ENCODE results near the gene NSMCE4A. TPM values are rescaled to one million over a fixed set of nuclear protein-coding genes. Genes with fewer than 3 reads are reported as not detected.
"Not testable (repeated sequence)": the region's sequence is repeated elsewhere in the genome, so short reads cannot be mapped to it uniquely, and the experiment has no call there.

Gene NSMCE4A
- total RNA-seq, 1 donor from 2014 or later: 55.0 TPM

- no peak for DNase-seq (ENCODE audit: low spot score)
These were observed 13.6 kb upstream of the NSMCE4A start, which contains the start of gene TACC2 for GRCh38 chr10:121988361-121989324. Gene TACC2, plus strand, starts transcription at chr10:121989163. Its CDS starts 32,819 bp downstream, at chr10:122021982.

GRCh38 chr10:121984463-121984862, 9.4 kb upstream of the NSMCE4A start:
- DNase-seq (ENCODE audit: low spot score): no peak

- DNase-seq (ENCODE audit: low spot score): no peak
These were observed 8.8 kb upstream of the NSMCE4A start for GRCh38 chr10:121983852-121984251.

- no peak for DNase-seq (ENCODE audit: low spot score)
These were observed 6.3 kb upstream of the NSMCE4A start for GRCh38 chr10:121981346-121981745.

- no peak for DNase-seq (ENCODE audit: low spot score)
These were observed 3.5 kb upstream of the NSMCE4A start for GRCh38 chr10:121978511-121978910.

- DNase-seq (ENCODE audit: low spot score): no peak
These were observed 1.6 kb upstream of the NSMCE4A start for GRCh38 chr10:121976607-121977006.

- no peak for DNase-seq (ENCODE audit: low spot score)
These were observed 474 bp upstream of the NSMCE4A start for GRCh38 chr10:121975295-121976086.

GRCh38 chr10:121974019-121974534, 940 bp downstream of the NSMCE4A start:
- DNase-seq (ENCODE audit: low spot score): no peak

GRCh38 chr10:121969086-121969485, 5.9 kb downstream of the NSMCE4A start:
- not testable (repeated sequence) for DNase-seq (ENCODE audit: low spot score)

- DNase-seq (ENCODE audit: low spot score): no peak
These were observed 9.0 kb downstream of the NSMCE4A start for GRCh38 chr10:121965996-121966395.

- no peak for DNase-seq (ENCODE audit: low spot score)
These were observed 13.6 kb downstream of the NSMCE4A start for GRCh38 chr10:121961456-121961855.

- DNase-seq (ENCODE audit: low spot score): no peak
These were observed 15.3 kb downstream of the NSMCE4A start for GRCh38 chr10:121959671-121960070.

GRCh38 chr10:121956111-121957061, 18.6 kb downstream of the NSMCE4A start:
- DNase-seq (ENCODE audit: low spot score): no peak

GRCh38 chr10:121952226-121952625, 22.8 kb downstream of the NSMCE4A start:
- DNase-seq (ENCODE audit: low spot score): no peak

GRCh38 chr10:121949451-121949850, 25.6 kb downstream of the NSMCE4A start:
- DNase-seq (ENCODE audit: low spot score): no peak

GRCh38 chr10:121949049-121949448, 26.0 kb downstream of the NSMCE4A start:
- DNase-seq (ENCODE audit: low spot score): no peak

GRCh38 chr10:121947343-121948330, 27.4 kb downstream of the NSMCE4A start:
- DNase-seq (ENCODE audit: low spot score): no peak

GRCh38 chr10:121942749-121943416, 32.1 kb downstream of the NSMCE4A start:
- no peak for DNase-seq (ENCODE audit: low spot score)

- no peak for DNase-seq (ENCODE audit: low spot score)
These were observed 33.5 kb downstream of the NSMCE4A start for GRCh38 chr10:121941532-121941931.
